ENCODE data around the gene PPFIBP2.

- TF ChIP-seq CTCF (IDR thresholded peaks at IDR 0.05) (no peak), EZH2 (IDR thresholded peaks at IDR 0.05; ENCODE audit: borderline replicate concordance, insufficient read depth, low read depth, low read length, poor library complexity, severe bottlenecking) (no peak)
Measured at GRCh38 chr11:7572001-7572712, 58.4 kb downstream of the PPFIBP2 start.

Measured in B cell (primary cell).